ENCODE measurements around the gene PDE4D.

DNA sequence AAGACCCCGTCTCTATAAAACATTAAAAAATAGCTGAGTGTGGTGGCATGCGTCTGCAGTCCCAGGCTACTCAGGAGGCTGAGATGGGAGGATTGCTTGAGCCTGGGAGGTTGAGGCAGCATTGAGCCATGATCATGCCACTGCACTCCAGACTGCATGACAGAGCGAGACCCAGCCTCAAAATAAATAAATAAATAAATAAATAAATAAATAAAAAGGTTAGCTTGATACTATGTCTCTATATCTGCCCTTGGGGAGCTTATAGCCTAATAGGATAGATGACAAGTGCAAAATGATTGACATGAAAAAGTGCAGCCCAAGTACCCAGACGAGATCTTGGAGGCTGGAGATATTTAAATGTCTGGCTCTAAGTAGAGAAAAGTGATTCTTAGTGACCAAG, 122.6 kb downstream of the PDE4D start:
- no peak for TF ChIP-seq POLR2AphosphoS5 (IDR thresholded peaks at IDR 0.05; ENCODE audit: low read depth, low read length)
- no peak for TF ChIP-seq POLR2A (IDR thresholded peaks at IDR 0.05; ENCODE audit: low read depth, low read length)
- no peak for TF ChIP-seq TAF1 (IDR thresholded peaks at IDR 0.05; ENCODE audit: borderline replicate concordance, low read depth, low read length)
